Hematopoietic multipotent progenitor cell treated with erythropoietin and hydrocortisone succinate and interleukin-3 and kit ligand, for 8 days (in vitro differentiated cells): ENCODE measurements around the gene CLIC6.
"Not testable (repeated sequence)": the region's sequence is repeated elsewhere in the genome, so short reads cannot be mapped to it uniquely, and the experiment has no call there.

Source experiments
- DNase-seq: peaks from one replicate; pipeline ENCODE4 v3.0.0-alpha.2; 2015

CLIC6 gene

DNA sequence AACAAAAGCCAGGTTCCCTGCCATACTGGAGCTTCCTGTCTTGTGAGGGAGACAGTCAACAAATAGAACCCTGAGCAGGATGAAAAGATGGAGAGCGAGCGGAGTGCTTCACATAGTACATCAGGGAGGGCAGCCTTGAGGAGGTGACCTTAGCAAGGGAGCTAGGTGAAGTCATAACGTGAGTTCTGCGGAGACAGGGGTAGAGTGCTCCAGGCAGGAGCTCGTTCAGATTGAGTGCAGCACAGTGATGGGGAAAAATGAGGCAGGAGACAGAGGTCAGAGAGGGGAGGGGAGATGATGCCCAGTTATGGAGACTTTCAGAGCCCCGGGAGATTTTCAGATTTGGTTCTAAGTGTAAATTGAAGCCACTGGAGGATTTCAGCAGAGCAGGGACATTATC lies 15.3 kb upstream of the CLIC6 start:
- no peak for DNase-seq

DNA sequence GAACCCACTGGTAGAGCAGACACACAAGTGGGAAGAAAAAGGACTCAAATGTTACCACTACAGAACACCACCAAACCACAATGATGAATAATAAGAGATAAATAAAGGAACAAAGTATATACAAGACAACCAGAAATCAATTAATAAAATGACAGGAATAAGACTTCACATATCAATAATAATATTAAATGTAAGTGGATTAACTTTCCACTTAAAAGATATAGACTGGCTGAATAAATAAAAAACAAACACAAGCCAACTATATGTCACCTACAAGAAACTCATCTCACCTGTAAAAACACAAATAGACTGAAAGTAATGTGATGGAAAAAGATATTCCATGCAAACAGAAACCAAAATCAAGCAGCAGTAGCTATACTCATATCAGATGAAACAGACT lies 6.9 kb upstream of the CLIC6 start:
- no peak for DNase-seq

- DNase-seq = no peak
Measured at GRCh38 chr21:34667761-34668160, 1.0 kb upstream of the CLIC6 start.

GRCh38 chr21:34669149-34669879 lies 520 bp downstream of the CLIC6 start:
- no peak for DNase-seq

GRCh38 chr21:34669880-34670219 lies 1.1 kb downstream of the CLIC6 start:
- DNase-seq = not testable (repeated sequence)

DNA sequence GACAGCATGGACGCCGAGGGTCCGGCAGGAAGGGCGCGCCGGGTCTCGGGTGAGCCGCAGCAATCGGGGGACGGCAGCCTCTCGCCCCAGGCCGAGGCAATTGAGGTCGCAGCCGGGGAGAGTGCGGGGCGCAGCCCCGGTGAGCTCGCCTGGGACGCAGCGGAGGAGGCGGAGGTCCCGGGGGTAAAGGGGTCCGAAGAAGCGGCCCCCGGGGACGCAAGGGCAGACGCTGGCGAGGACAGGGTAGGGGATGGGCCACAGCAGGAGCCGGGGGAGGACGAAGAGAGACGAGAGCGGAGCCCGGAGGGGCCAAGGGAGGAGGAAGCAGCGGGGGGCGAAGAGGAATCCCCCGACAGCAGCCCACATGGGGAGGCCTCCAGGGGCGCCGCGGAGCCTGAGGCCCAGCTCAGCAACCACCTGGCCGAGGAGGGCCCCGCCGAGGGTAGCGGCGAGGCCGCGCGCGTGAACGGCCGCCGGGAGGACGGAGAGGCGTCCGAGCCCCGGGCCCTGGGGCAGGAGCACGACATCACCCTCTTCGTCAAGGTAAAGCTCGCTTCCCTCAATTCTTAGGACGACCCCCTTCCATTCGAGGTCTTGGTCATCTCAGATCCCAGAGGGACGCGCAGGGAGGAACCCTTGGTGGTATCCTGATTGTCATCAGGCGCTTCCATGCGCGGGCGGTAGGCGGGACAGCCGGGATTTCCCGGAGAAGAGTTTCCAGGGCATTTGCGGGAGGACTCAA lies 1.6 kb downstream of the CLIC6 start:
- DNase-seq = no peak

GRCh38 chr21:34670962-34671348 lies 2.2 kb downstream of the CLIC6 start:
- no peak for DNase-seq

- no peak for DNase-seq
Measured at GRCh38 chr21:34671462-34671861, 2.7 kb downstream of the CLIC6 start.

GRCh38 chr21:34671891-34672290 lies 3.1 kb downstream of the CLIC6 start:
- no peak for DNase-seq

DNA sequence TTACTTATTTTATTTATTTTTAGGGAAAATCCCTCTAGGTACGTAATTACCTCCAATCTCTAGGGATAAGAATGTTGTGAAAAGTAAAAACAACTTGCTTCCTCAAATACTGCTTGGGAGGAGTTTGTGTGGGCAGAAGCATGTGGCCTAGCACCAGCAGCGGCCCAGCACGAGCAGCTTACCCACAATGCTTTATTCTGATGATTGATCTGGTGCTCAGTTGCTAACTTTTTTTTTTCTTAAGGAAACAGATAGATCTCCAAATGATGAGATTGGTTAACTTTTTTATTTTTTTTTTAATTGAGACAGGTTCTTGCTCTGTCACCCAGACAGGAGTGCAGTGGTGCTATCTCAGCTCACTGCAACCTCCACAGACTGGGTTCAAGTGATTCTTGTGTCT lies 4.2 kb downstream of the CLIC6 start:
- DNase-seq = no peak

DNA sequence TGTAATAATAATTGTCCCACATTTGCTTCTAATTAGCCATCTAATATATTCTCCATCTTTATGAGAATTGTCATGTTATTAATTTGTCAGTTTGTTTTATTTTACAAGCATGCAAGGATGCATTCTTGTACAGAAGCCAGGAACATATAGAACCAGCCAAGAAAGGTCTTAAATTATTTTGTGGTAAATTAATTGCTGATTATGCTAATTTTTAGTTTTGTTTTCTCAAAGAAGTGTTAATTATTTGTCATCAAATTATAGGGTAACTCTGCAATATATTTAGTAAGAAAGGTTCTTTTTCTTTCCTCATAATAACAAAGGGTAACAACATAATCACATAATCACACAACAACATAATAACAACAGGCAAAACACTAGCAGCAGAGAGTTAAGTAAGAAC lies 5.7 kb downstream of the CLIC6 start:
- DNase-seq = no peak

GRCh38 chr21:34675871-34676270 lies 7.1 kb downstream of the CLIC6 start:
- DNase-seq = no peak

DNA sequence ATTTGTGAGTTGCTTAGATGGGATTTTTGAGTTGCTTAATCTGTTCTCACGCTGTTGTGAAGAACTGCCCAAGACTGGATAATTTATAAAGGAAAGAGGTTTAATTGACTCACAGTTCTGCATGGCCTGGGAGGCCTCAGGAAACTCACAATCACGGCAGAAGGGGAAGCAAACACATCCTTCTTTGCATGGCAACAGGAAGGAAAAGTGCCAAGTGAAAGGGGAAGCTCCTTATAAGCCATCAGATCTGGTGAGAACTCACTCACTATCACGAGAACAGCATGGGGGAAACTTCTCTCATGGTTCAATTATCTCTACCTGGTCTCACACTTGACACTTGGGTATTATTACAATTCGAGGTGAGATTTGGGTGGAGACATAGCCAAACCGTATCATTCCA lies 10.3 kb downstream of the CLIC6 start:
- DNase-seq = no peak

DNA sequence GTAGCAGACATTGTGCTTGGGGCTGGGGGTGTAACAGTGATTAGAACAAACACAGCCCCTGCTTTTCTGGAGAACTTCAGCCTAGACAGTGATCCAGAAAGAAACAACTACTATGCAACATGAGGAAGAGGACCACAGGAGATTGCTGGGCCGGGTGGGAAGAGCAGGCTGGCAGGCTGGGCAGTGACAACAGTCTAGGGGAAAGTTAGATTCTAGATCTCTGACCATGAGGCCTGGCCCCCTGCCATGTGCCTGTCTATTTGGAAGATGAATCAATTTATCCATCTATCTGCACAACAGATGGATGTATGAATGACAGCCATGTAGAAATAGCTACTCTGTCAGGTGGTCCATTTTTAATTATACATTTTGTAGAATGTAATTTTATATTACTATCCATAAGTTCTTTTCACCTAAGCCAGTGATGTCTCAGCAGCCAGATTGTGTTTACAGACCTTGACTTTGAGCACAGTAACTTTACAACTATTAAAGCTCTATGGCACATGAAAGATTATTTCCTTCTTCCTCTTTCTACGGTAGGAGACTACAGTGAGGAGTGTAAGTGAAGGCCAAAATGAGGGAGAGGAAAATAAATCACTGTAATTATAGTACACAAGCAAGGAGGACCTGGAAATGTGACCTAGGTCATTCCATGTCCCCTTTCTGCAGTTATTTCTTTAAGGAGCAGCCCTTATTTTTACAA lies 15.5 kb downstream of the CLIC6 start:
- DNase-seq = no peak

- DNase-seq = no peak
Measured at GRCh38 chr21:34687065-34687464, 18.3 kb downstream of the CLIC6 start.

DNA sequence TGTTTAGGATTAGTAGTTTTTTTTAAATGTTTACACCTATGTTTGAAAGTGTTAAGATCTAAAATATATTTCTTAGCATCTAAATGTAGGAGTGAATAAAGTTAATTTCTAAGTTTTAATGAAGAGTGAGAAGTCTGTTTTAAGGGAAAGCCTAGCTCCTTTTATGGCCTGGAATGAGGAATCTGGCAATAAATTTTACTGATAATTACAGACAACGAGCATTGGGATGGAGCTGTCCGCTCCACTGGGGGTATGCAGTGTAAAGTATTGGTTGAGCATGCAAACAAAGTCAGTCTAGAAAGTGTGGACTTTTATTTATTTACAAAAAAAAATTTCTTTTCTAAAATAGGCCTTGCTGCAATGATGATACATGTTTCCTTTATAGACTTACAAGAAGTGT lies 19.0 kb downstream of the CLIC6 start:
- no peak for DNase-seq

DNA sequence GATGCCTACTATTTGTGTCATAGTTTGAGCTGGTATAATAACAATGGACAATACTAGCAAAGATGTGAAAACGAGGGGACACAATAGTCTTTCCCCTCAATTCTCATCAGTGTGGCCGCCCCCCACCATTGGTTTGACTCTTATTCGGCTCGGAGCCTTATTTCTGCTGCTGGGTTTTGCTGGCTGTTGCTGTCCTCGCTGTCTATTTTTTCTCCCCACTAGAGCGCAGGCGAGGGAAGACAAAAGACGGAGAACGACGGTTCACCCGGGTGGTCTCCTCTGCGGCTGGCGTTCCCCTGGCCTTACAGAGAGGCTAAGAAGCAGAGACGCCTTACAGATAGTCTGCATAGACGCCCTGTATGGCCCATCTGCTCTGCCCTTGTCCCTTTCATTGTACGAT lies 19.4 kb downstream of the CLIC6 start:
- DNase-seq = no peak

DNA sequence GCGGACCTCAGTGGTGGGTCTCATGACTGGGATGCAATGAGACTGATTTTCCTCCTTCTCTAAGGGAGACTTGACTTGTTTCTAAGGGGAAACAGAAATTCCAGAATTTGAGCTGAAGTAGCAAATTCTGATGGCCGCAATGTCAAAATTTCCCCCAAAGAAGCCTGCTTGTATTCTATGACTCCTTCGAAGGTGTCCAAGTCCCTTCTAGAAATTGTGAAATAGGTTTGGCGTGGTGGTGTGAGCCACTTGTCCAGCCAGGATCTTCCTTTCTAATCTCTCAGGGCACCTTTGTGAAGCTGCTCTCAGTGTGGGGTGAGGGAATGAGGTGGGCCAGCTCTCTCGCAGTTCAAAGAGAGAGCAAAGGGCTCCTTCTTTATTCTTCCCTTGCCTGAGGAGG lies 19.9 kb downstream of the CLIC6 start:
- DNase-seq = no peak

- DNase-seq = no peak
Measured at GRCh38 chr21:34690041-34690792, 21.4 kb downstream of the CLIC6 start.

- no peak for DNase-seq
Measured at GRCh38 chr21:34690793-34691175, 22.0 kb downstream of the CLIC6 start.

- no peak for DNase-seq
Measured at GRCh38 chr21:34691390-34692032, 22.7 kb downstream of the CLIC6 start.

GRCh38 chr21:34692458-34693020 lies 23.7 kb downstream of the CLIC6 start:
- DNase-seq = no peak
